NK-92 treated with Interleukin-12 subunit alpha and Interleukin-12 subunit beta, amount 100 ng/mL, for 24 hours (cell line): ENCODE measurements around the gene SNX11.
A peak's percentile ranks its signal among the peaks of the same experiment; 100 is the strongest.

Experiments
- DNase-seq: peaks from one replicate; lab custom pipeline; 2025; lab: John Stamatoyannopoulos, UW

SNX11 gene

GRCh38 chr17:48100160-48100559 is 7.4 kb upstream of the SNX11 start:
- no peak for DNase-seq

DNA sequence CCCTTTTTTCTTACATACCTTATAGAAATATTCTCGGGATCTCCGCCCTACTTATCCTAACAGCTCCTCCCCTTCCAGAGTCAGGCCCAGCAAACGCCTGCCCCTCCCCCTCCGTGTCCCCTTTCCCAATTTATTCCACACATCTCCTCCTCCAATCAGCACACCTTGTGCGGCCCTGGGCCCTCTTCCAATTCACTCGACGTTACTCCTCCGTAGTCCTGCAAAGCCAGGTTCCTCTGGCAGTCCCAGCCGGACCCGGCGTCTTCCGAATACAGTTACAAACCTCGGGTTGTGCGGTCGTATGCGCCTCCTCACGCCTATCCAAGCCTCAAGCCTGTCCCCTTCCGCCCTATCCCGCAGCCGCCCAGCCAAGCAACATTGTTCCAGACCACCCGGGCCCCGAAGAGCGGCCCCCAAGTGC is 7.0 kb upstream of the SNX11 start:
- DNase-seq: no peak

GRCh38 chr17:48101012-48101720 is 6.4 kb upstream of the SNX11 start, which contains the start of gene CBX1:
TSS of gene CBX1 (minus strand) at chr17:48101478. CDS start at chr17:48077004, 24,474 bp downstream.
- peak; percentile 89 for DNase-seq

DNA sequence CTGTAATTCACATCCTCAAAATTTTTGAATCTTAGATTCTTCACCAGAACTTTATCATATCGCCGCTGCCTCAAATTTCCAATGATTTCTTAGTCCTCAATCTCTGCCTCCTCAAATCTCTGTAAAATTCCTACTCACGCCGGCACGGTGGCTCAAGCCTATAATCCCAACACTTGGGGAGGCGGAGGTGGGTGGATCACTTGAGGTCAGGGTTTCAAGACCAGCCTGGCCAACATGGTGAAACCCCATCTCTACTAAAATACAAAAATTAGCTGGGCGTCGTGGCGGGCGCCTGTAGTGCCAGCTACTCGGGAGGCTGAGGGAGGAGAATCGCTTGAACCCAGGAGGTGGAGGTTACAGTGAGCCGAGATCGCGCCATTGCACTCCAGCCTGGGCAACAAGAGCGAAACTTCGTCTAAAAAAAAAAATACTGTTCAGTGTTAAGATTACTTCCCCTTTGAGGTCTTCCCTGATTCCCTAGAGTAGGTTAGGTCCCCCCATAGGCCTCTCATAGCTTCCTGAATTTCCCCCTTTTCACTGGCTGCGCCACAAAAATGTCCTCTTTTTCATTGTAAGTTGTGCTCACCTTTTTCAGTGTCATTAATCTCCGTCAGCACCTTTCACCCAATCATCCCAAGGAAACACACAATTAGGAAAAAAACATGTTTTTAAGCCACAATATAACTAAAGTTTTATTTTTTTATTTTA is 5.4 kb upstream of the SNX11 start:
- no peak for DNase-seq

GRCh38 chr17:48102798-48103715 is 4.5 kb upstream of the SNX11 start:
- DNase-seq: no peak

GRCh38 chr17:48104440-48104839 is 3.1 kb upstream of the SNX11 start:
- DNase-seq: no peak

GRCh38 chr17:48106802-48107136 is 797 bp upstream of the SNX11 start:
- no peak for DNase-seq

- no peak for DNase-seq
Measured at GRCh38 chr17:48110761-48111160, 3.2 kb downstream of the SNX11 start.

- no peak for DNase-seq
Measured at GRCh38 chr17:48111937-48112241, 4.3 kb downstream of the SNX11 start.

DNA sequence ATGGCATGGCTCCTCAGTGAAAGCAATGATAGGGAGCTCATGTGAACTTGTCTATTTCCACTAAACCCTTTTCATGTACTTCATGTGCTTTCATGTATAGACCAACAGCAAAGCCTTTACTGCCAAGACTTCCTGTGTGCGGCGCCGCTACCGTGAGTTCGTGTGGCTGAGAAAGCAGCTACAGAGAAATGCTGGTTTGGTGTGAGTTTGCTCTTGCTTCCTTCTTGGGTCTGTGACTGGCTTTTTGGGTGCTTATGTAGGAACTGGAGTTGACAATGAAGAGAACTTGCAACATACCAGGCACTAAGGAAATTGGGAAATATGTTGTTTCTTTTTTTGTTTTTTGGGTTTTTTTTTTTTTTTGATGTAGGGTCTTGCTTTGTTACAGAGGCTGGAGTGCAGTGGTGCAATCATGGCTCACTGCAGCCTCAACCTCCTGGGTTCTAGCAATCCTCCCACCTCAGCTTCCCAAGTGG is 5.7 kb downstream of the SNX11 start:
- no peak for DNase-seq

GRCh38 chr17:48121923-48122664 is 14.5 kb downstream of the SNX11 start:
- DNase-seq: no peak

DNA sequence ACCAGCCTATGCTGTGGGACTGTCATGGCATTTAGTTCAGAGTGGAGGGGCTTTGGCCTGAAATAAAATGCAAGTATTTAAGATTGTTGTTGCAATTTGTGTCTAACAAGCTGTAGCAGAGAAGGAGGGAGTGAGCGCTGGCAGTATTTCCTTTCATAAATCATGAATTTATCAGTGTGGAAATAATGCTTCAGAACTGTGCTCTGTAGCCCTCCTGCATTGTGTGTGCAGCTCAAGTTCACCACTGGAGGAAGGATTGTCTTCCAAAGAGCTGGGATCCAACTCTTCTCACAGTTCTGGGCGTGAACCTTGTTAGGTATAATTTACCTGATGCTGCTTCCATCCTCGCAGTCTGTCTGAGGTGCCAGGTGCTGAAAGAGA is 15.1 kb downstream of the SNX11 start:
- no peak for DNase-seq

GRCh38 chr17:48123111-48123510 is 15.5 kb downstream of the SNX11 start:
- no peak for DNase-seq

DNA sequence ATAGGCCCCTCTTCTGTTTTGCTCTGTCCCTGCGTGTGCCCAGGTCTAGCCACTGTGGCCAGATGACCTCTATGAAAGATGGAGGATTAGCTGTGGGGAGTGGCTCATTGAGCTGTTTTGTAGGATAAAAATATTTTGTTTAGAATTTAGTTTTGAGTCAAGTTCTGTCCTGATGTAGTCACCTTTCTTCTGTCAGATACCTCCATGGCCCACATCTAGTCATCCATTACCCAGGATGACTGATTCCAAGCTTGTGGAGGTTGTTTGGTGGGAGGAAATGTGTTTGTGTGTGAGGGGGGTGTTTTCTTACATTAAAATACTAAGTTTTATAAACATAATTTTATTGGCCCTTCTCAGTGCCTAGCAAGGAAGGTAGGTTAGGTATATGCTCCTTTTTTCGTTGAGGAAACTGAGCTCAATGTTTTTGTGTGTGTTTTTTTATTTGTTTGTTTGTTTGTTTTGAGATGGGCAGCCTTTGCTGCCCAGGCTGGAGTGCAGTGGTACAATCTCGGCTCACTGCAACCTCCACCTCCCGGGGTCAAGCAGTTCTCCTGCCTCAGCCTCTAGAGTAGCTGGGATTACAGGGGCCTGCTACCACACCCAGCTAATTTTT is 16.3 kb downstream of the SNX11 start:
- no peak for DNase-seq

DNA sequence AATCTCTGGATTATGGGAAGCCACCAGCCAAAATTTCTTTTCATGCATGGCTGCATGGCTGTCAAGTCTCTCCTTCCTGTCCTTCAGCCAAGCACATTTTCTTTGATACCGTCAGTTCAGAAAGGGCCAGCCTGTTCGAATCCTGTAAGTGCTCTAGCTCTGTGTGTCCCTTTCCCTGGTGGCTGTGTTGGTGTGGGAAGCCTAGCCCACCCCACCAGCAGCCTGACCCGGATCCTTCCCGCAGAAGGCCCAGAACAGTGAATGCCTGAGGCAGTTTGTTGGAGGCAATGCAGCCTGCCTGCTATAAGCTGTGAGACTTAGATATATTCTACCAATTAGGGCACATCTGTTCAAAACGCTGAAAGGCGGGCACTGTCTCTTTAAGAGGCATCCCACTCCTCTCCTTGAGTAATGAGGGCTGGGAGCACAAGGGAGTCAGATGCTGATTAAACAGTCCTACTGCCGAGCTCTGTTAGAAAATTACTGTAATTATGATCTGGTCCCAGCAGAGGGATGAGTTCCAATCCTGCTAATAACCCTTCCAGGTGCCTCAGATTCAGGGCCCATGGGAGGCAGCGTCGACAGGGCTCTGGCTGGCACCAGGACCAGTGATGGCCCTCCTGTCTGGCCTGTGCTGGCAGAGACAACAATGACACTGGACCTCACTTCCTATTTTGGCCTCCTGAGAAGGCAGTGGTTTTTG is 18.4 kb downstream of the SNX11 start:
- no peak for DNase-seq

DNA sequence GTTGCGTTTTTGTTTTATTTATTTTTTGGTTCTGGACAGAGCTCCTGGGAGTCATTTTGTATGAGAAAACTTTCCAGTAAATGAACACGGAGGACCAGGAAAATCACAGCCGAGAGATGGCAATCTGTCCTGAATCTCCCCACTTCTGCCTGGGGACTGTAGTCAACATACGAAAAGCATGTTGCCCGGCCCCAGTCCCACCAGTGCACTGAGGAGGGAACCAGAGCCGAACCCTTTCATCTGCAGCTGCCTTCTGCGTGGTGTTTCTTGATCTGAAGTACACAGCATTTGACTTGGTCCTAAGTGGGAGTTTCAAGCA is 18.9 kb downstream of the SNX11 start:
- DNase-seq: no peak

DNA sequence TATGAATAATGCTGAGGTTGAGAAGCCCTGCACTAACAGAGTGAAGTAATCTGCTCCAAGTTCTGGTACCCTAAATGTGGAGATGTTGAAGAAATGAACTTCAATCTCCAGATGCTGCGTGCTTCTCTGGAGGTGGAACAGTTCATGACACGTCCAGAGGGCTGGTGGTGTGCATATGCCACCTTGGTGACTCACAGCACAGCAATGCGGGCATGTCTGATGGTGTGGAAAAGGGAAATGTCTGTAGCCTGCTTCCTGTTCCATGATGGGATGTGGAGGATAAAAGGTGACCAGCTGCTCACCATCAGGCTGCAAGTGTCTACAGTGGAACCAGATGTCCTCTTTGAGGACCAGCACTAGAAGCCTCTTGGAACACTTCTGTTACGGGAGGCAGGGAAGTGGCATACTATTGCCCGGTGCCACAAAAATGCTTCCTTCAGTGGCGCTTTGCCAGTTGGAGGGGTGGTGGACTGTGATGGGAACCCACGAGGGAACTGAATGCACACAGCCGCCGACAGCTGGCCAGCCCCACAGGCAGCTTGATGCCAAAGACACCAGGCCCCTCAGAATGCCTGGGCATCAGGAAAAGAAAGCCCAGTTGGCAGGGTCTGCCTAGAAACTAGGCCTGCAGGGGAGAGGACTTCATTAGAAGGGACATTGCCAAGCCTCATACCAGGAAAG is 19.9 kb downstream of the SNX11 start:
- no peak for DNase-seq

DNA sequence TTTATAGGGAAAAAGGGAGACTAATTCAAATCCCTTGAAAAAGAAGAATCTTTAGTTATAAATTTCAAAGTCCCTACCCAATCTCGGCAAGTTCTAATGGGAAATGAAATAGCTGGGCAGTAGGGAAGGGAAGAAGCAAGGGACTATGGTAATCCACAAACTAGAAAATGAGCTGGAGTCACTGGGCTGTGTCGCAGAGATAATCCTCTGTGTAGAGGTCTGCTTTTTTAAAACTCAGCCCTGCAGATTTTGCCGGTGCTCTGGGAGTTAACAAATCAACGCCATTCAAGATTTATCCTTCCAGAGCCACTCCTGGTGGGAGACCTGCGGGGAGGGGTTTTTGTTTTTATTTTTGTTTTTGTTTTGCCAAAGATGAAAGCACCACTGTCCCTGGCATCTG is 20.8 kb downstream of the SNX11 start:
- DNase-seq: no peak

- no peak for DNase-seq
Measured at GRCh38 chr17:48129981-48130380, 22.4 kb downstream of the SNX11 start.

- no peak for DNase-seq
Measured at GRCh38 chr17:48131216-48131824, 23.8 kb downstream of the SNX11 start.
